ENCODE measurements around the gene CAPN15.

DNA sequence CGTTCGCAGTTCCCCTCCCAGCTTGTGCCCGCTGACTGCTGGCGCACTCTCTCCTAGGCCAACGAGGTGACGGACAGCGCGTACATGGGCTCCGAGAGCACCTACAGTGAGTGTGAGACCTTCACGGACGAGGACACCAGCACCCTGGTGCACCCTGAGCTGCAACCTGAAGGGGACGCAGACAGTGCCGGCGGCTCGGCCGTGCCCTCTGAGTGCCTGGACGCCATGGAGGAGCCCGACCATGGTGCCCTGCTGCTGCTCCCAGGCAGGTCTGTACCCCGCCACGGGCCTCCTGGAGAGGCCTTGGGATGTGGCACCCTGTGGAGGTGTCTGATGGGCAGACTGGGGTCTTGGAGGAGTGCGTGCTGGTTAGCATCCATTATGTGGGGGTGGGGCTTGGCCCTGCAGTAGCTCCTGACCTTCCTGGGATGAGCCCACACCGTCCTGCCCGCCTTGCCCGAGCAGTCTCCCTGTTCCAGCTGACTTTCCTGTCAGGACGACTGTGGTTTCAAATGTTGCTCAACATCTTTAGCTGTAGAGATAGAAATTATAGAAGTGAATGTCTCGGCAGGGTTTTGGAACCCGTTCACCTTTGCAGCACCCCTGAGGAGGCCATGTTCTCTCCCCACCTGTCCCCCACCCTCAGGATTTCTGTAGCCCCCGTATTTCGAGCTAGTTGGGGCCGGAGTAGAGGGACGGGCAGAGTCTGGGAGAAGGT, 44.9 kb upstream of the CAPN15 start:
- TF ChIP-seq, protein P1, sequence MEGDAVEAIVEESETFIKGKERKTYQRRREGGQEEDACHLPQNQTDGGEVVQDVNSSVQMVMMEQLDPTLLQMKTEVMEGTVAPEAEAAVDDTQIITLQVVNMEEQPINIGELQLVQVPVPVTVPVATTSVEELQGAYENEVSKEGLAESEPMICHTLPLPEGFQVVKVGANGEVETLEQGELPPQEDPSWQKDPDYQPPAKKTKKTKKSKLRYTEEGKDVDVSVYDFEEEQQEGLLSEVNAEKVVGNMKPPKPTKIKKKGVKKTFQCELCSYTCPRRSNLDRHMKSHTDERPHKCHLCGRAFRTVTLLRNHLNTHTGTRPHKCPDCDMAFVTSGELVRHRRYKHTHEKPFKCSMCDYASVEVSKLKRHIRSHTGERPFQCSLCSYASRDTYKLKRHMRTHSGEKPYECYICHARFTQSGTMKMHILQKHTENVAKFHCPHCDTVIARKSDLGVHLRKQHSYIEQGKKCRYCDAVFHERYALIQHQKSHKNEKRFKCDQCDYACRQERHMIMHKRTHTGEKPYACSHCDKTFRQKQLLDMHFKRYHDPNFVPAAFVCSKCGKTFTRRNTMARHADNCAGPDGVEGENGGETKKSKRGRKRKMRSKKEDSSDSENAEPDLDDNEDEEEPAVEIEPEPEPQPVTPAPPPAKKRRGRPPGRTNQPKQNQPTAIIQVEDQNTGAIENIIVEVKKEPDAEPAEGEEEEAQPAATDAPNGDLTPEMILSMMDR (conservative IDR thresholded peaks at IDR 0.05; ENCODE audit: low read depth, low read length) = no peak
- TF ChIP-seq SMC3 (IDR thresholded peaks at IDR 0.05; ENCODE audit: low read depth, low read length) (no peak), BHLHE40 (IDR thresholded peaks at IDR 0.05; ENCODE audit: low read depth, low read length) (no peak), RCOR1 (IDR thresholded peaks at IDR 0.05; ENCODE audit: insufficient replicate concordance, low read length) (no peak), RAD21 (IDR thresholded peaks at IDR 0.05; ENCODE audit: low read length) (no peak), POLR2A (IDR thresholded peaks at IDR 0.05; ENCODE audit: low read depth, low read length) (no peak), MAFK (IDR thresholded peaks at IDR 0.05; ENCODE audit: low read depth, low read length) (no peak), RFX5 (IDR thresholded peaks at IDR 0.05; ENCODE audit: low read depth, low read length) (no peak), ELK1 (IDR thresholded peaks at IDR 0.05; ENCODE audit: borderline replicate concordance, low read depth, low read length) (no peak), FOS (IDR thresholded peaks at IDR 0.05; ENCODE audit: low read depth, low read length) (no peak), MXI1 (IDR thresholded peaks at IDR 0.05; ENCODE audit: borderline replicate concordance, low read depth, low read length) (no peak), CEBPB (IDR thresholded peaks at IDR 0.05; ENCODE audit: low read depth, low read length) (no peak)
- TF ChIP-seq, protein P2, sequence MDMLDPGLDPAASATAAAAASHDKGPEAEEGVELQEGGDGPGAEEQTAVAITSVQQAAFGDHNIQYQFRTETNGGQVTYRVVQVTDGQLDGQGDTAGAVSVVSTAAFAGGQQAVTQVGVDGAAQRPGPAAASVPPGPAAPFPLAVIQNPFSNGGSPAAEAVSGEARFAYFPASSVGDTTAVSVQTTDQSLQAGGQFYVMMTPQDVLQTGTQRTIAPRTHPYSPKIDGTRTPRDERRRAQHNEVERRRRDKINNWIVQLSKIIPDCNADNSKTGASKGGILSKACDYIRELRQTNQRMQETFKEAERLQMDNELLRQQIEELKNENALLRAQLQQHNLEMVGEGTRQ (IDR thresholded peaks at IDR 0.05; ENCODE audit: low read depth, low read length) = no peak

Measured in IMR-90 (cell line).